H1 (cell line): ENCODE results near the gene FRAT2. TPM values are rescaled to one million over a fixed set of nuclear protein-coding genes. Genes with fewer than 3 reads are reported as not detected.
A peak's percentile ranks its signal among the peaks of the same experiment; 100 is the strongest.

Source experiments
- CTCF ChIA-PET: fragments of 300-600 bp; sonication (Branson Sonifier 250); formaldehyde crosslinking; loops from one replicate; lab custom pipeline; 2021; ENCODE audit not compliant: partially characterized antibody; lab: Charles Lee
- POLR2A ChIA-PET: fragments of 300-600 bp; sonication (Branson Sonifier 250); formaldehyde crosslinking; loops from one replicate; lab custom pipeline; 2021; ENCODE audit warnings: inconsistent platforms; ENCODE audit not compliant: partially characterized antibody; lab: Charles Lee
- DNase-seq, 2 experiments: peaks; one replicate each; pipeline versions ENCODE4 v3.0.0 to v3.0.0-alpha.2; 2010 to 2022; ENCODE audit warnings: low spot score in 2 of 2, low read depth in 1 of 2, mixed read lengths in 1 of 2
- FAIRE-seq: peaks from 2 replicates; lab custom pipeline; 2011; peaks lifted over from hg19 to GRCh38; lab: Jason Lieb, UNC
- H2AFZ ChIP-seq: 2 replicates; pipeline ENCODE4 v1.8.1; 2012; ENCODE audit warnings: low read length, inconsistent platforms
- H2AK5ac ChIP-seq: 2 replicates; pipeline ENCODE4 v1.6.1; 2013; ENCODE audit warnings: low read depth, low read length
- H2BK120ac ChIP-seq: replicated peaks from 2 replicates; pipeline ENCODE3; 2013; ENCODE audit warnings: low read depth, low read length, inconsistent platforms
- H2BK12ac ChIP-seq: 2 replicates; pipeline ENCODE4 v1.6.1; 2013; ENCODE audit warnings: low read depth, low read length
- H2BK15ac ChIP-seq: 2 replicates; pipeline ENCODE4 v1.6.1; 2013; ENCODE audit warnings: low read length
- H2BK20ac ChIP-seq: 2 replicates; pipeline ENCODE4 v1.6.1; 2013; ENCODE audit warnings: low read length
- H2BK5ac ChIP-seq: 2 replicates; pipeline ENCODE4 v1.6.1; 2013; ENCODE audit warnings: low read depth, low read length
- H3K14ac ChIP-seq: 2 replicates; pipeline ENCODE4 v1.6.1; 2013; ENCODE audit warnings: inconsistent platforms; ENCODE audit not compliant: insufficient read length
- H3K18ac ChIP-seq: 2 replicates; pipeline ENCODE4 v1.6.1; 2013; ENCODE audit warnings: low read length; ENCODE audit errors: extremely low read depth
- H3K23ac ChIP-seq: 2 replicates; pipeline ENCODE4 v1.6.1; 2013; ENCODE audit warnings: inconsistent platforms; ENCODE audit not compliant: insufficient read length
- H3K23me2 ChIP-seq: 2 replicates; pipeline ENCODE4 v1.6.1; 2013; ENCODE audit warnings: low read depth, low read length
- H3K27ac ChIP-seq: 2 replicates; pipeline ENCODE4 v1.6.1; 2011; ENCODE audit warnings: low read depth, low read length, inconsistent platforms
- H3K27me3 ChIP-seq, 4 experiments: replicated peaks in 1 of 4; 1 replicate in 1 of 4; 2 replicates in 3 of 4; pipeline versions ENCODE4 v1.6.1 to v1.8.1; 2011 to 2013; ENCODE audit warnings: low read length in 3 of 4, mild to moderate bottlenecking in 3 of 4, inconsistent platforms in 2 of 4, mixed read lengths in 2 of 4, moderate library complexity in 1 of 4; ENCODE audit not compliant: control insufficient read depth in 3 of 4, insufficient read depth in 3 of 4; ENCODE audit errors: extremely low read depth in 1 of 4
- H3K36me3 ChIP-seq, 4 experiments: 2 replicates each; pipeline versions ENCODE4 v1.6.1 to v1.8.1; 2011 to 2013; ENCODE audit warnings: mild to moderate bottlenecking in 4 of 4, low read length in 3 of 4, moderate library complexity in 2 of 4, control low read depth in 1 of 4, inconsistent platforms in 1 of 4; ENCODE audit not compliant: insufficient read depth in 4 of 4, control insufficient read depth in 2 of 4
- H3K4ac ChIP-seq: replicated peaks from 2 replicates; pipeline ENCODE3; 2013; ENCODE audit warnings: low read length, low read depth, mixed read lengths, inconsistent platforms; ENCODE audit not compliant: insufficient read length
- H3K4me1 ChIP-seq, 4 experiments: replicated peaks in 1 of 4; 1 replicate in 1 of 4; 2 replicates in 3 of 4; pipeline versions ENCODE4 v1.6.1 to v1.8.1; 2011 to 2013; ENCODE audit warnings: low read length in 3 of 4, inconsistent platforms in 2 of 4, mixed read lengths in 1 of 4; ENCODE audit not compliant: insufficient read depth in 4 of 4, control insufficient read depth in 3 of 4
- H3K4me2 ChIP-seq, 2 experiments: 2 replicates each; pipeline versions ENCODE4 v1.6.1 to v1.8.1; 2011 to 2013; ENCODE audit warnings: low read depth in 2 of 2, low read length in 2 of 2, control low read depth in 1 of 2, inconsistent platforms in 1 of 2, mild to moderate bottlenecking in 1 of 2; ENCODE audit not compliant: insufficient read depth in 1 of 2
- H3K4me3 ChIP-seq, 4 experiments: fragments of 200-600, 300-600 bp in 1 of 4; sonication (generic), shearing (Covaris generic), sonication (Bioruptor Twin) in 1 of 4; 2 replicates each; pipeline versions ENCODE4 v1.5.1 to v1.8.1; 2011 to 2016; ENCODE audit warnings: low read length in 4 of 4, low read depth in 3 of 4, control low read depth in 2 of 4, inconsistent platforms in 2 of 4, mild to moderate bottlenecking in 2 of 4, mixed read lengths in 1 of 4, moderate library complexity in 1 of 4; ENCODE audit not compliant: insufficient read depth in 2 of 4; ENCODE audit errors: extremely low read depth in 1 of 4
- H3K56ac ChIP-seq: replicated peaks from 2 replicates; pipeline ENCODE3; 2013; ENCODE audit warnings: low read depth, mild to moderate bottlenecking, mixed read lengths, low read length, inconsistent platforms; ENCODE audit not compliant: insufficient read length
- H3K79me1 ChIP-seq: 2 replicates; pipeline ENCODE4 v1.6.1; 2013; ENCODE audit warnings: low read depth, low read length, control low read depth
- H3K79me2 ChIP-seq, 2 experiments: 2 replicates each; pipeline versions ENCODE4 v1.6.1 to v1.8.1; 2012 to 2013; ENCODE audit warnings: low read length in 2 of 2, mild to moderate bottlenecking in 2 of 2, inconsistent platforms in 1 of 2; ENCODE audit not compliant: insufficient read depth in 2 of 2, control insufficient read depth in 1 of 2
- H3K9ac ChIP-seq, 4 experiments: replicated peaks in 1 of 4; 1 replicate in 1 of 4; 2 replicates in 3 of 4; pipeline versions ENCODE4 v1.6.1 to v1.8.1; 2011 to 2013; ENCODE audit warnings: low read depth in 3 of 4, low read length in 3 of 4, control low read depth in 2 of 4, mild to moderate bottlenecking in 2 of 4, moderate library complexity in 2 of 4, inconsistent platforms in 1 of 4; ENCODE audit errors: extremely low read depth in 1 of 4
- H3K9me3 ChIP-seq, 2 experiments: 2 replicates each; pipeline versions ENCODE4 v1.6.1 to v1.8.1; 2012 to 2013; ENCODE audit warnings: mild to moderate bottlenecking in 2 of 2, moderate library complexity in 2 of 2, control low read depth in 1 of 2, inconsistent platforms in 1 of 2, low read depth in 1 of 2, low read length in 1 of 2, mixed read lengths in 1 of 2; ENCODE audit not compliant: insufficient read depth in 2 of 2
- H4K20me1 ChIP-seq, 2 experiments: replicated peaks in 1 of 2; 2 replicates each; pipeline versions ENCODE3 to v1.8.1; 2011 to 2013; ENCODE audit warnings: inconsistent platforms in 2 of 2, low read length in 2 of 2, mild to moderate bottlenecking in 1 of 2; ENCODE audit not compliant: insufficient read depth in 2 of 2, control insufficient read depth in 1 of 2
- H4K5ac ChIP-seq: 2 replicates; pipeline ENCODE4 v1.6.1; 2013; ENCODE audit warnings: low read length, low read depth, mixed read lengths, inconsistent platforms; ENCODE audit not compliant: insufficient read length
- H4K8ac ChIP-seq: 2 replicates; pipeline ENCODE4 v1.8.0; 2013; ENCODE audit warnings: mild to moderate bottlenecking, moderate library complexity, low read length, inconsistent platforms; ENCODE audit not compliant: insufficient read depth; ENCODE audit errors: extremely low read depth
- H4K91ac ChIP-seq: replicated peaks from 2 replicates; pipeline ENCODE3; 2013; ENCODE audit warnings: low read length, mixed read lengths, inconsistent platforms; ENCODE audit not compliant: insufficient read length
- CEBPB ChIP-seq: IDR thresholded peaks from 2 replicates; pipeline ENCODE4 v1.6.1; 2012; ENCODE audit warnings: low read depth, low read length
- CHD1 ChIP-seq: IDR thresholded peaks from 2 replicates; pipeline ENCODE4 v1.6.1; 2012; ENCODE audit warnings: low read depth, low read length, improper control_type of control experiment
- CHD2 ChIP-seq: IDR thresholded peaks from 2 replicates; pipeline ENCODE4 v1.6.1; 2012; ENCODE audit warnings: low read length, improper control_type of control experiment
- KDM4A ChIP-seq: IDR thresholded peaks from one replicate; pipeline ENCODE4 v1.7.1; 2012; ENCODE audit warnings: low read depth, mild to moderate bottlenecking, moderate library complexity, low read length, inconsistent platforms; ENCODE audit not compliant: severe bottlenecking
- RNF2 ChIP-seq: fragments of 200-900, 300-1000 bp; sonication (generic); IDR thresholded peaks from 2 replicates; pipeline ENCODE4 v1.7.1; 2016; ENCODE audit warnings: borderline replicate concordance, low read depth, mild to moderate bottlenecking, antibody characterized with exemption, low read length; ENCODE audit not compliant: poor library complexity, severe bottlenecking; ENCODE audit errors: missing control alignments
- RXRA ChIP-seq: IDR thresholded peaks from 2 replicates; pipeline ENCODE4 v1.6.1; 2011; ENCODE audit warnings: low read depth, mild to moderate bottlenecking, low read length, moderate library complexity; ENCODE audit not compliant: insufficient read depth
- SIX5 ChIP-seq: IDR thresholded peaks from 2 replicates; pipeline ENCODE4 v1.6.1; 2011; ENCODE audit warnings: mild to moderate bottlenecking, low read depth, low read length
- SP2 ChIP-seq: IDR thresholded peaks from 2 replicates; pipeline ENCODE4 v1.6.1; 2012; ENCODE audit warnings: mild to moderate bottlenecking, low read length, inconsistent platforms
- SP4 ChIP-seq: IDR thresholded peaks from 2 replicates; pipeline ENCODE4 v1.6.1; 2012; ENCODE audit warnings: low read length, inconsistent platforms
- WGBS, 2 experiments: shearing (Covaris generic) in 1 of 2; methylation state at CpG; one replicate each; pipeline versions ENCODE4 v1.1.6 to v1.1.7; 2013 to 2015; ENCODE audit warnings: low lambda C conversion rate in 2 of 2, mixed read lengths in 2 of 2, inconsistent platforms in 1 of 2, low coverage in 1 of 2, missing lambda C conversion rate in 1 of 2; ENCODE audit not compliant: insufficient replicate concordance in 2 of 2, insufficient coverage in 1 of 2, insufficient read length in 1 of 2; ENCODE audit errors: extremely low coverage in 1 of 2, missing lambda C conversion rate in 1 of 2; 5-methylcytosine and 5-hydroxymethylcytosine counted together
- polyA plus RNA-seq, 7 experiments: library from polyadenylated mRNA; depleted of rRNA in 3 of 7; stranded (reverse) in 5 of 7; unstranded in 2 of 7; fragments of >200 nt in 5 of 7; fragments of 200-250 nt in 2 of 7; gene quantifications; 1 replicate in 5 of 7; 2 replicates in 1 of 7; 4 replicates in 1 of 7; pipeline versions ENCODE4 v1.2.1 to v1.2.3, GENCODE V29; 2011 to 2013; ENCODE audit warnings: missing spikeins in 2 of 7, mixed read lengths in 2 of 7
- total RNA-seq: library from RNA; stranded (reverse); fragmentation: NEBNext Ultra II Directional; extraction: Animal tissue kit (Norgen Biotek cat#: 25700); gene quantifications from 2 replicates; pipeline ENCODE4 v1.2.1, GENCODE V29; 2021
- TF ChIP-seq, protein P1 (sequence below): IDR thresholded peaks from 2 replicates; pipeline ENCODE4 v1.6.1; 2011; ENCODE audit warnings: low read length, improper control_type of control experiment

Gene FRAT2
- total and polyA plus RNA-seq, 2 of the 8 experiments (the other 6 are each of a cell fraction or from before 2014, with no cell fraction given): 47.4 to 83.0 TPM

GRCh38 chr10:97292097-97292861 lies 42.2 kb downstream of the FRAT2 start, which contains the start of gene ARHGAP19:
Gene ARHGAP19 (minus strand): TSS chr10:97292637. CDS start chr10:97292627, 10 bp downstream.
- no peak within 1 kb of the TSS for H2BK20ac ChIP-seq
- peak within 1 kb of the TSS; percentile 89; the same call in 1 of the 2 replicates for H4K8ac ChIP-seq
- peaks cover 0 to 4% (median under 1%) of the 10 kb centered on the region in 4 experiments; a peak in 3 of 7 replicates for H3K4me1 ChIP-seq
- H3K14ac ChIP-seq: no peak within 1 kb of the TSS
- no peak within 1 kb of the TSS; the same call in 1 of the 2 replicates for H2AK5ac ChIP-seq
- no peak within 1 kb of the TSS for H3K4ac ChIP-seq
- H2BK15ac ChIP-seq: 0 out of 2 replicates have a peak within 1 kb of the TSS, but pooled peaks have one; percentile 31
- H3K9ac ChIP-seq: peak within 1 kb of the TSS; percentile 70 to 90 (median 88)
- peak within 1 kb of the TSS; percentile 86 for H3K18ac ChIP-seq
- H2AFZ ChIP-seq: peak within 1 kb of the TSS; percentile 44
- peak within 1 kb of the TSS; percentile 67 for H4K5ac ChIP-seq
- H4K91ac ChIP-seq: no peak within 1 kb of the TSS
- DNase-seq: peak; percentile 92 to 93
- ChIA-PET POLR2A (interaction anchor here (0.7 to 3.4 kb wide), 10 partner anchors 12 to 109 kb away, joined by 3 to 32 read pairs (median 4); partner anchors contain the start of genes FRAT1, FRAT2 and RRP12), CTCF (interaction anchor here (1.2 to 1.5 kb wide), 4 partner anchors 10 to 64 kb away, joined by 3 to 12 read pairs (median 3); no protein-coding TSS in a partner anchor)
- H3K23me2 ChIP-seq: peaks cover 4% of the 10 kb centered on the region
- H3K9me3 ChIP-seq: no peaks in the 10 kb centered on the region
- WGBS, 2 experiments: 2% methylated on average over 48 of the region's 55 CpGs; no CpG with 5 or more reads in 1 of the 2 experiments
- peak within 1 kb of the TSS; percentile 64 to 89 (median 84) for H3K4me3 ChIP-seq
- H3K27me3 ChIP-seq: no peaks in the 10 kb centered on the region
- H3K79me1 ChIP-seq: no peaks in the 10 kb centered on the region; the same call in 1 of the 2 replicates
- peaks cover 0 to 3% (median under 1%) of the 10 kb centered on the region in 4 experiments; a peak in 2 of 8 replicates for H3K36me3 ChIP-seq
- H3K27ac ChIP-seq: peak within 1 kb of the TSS; percentile 93
- no peaks in the 10 kb centered on the region for H4K20me1 ChIP-seq
- no peak within 1 kb of the TSS for H2BK120ac ChIP-seq
- H3K23ac ChIP-seq: no peak within 1 kb of the TSS
- peaks cover 0 to 23% of the 10 kb centered on the region in 2 experiments; a peak in 2 of 4 replicates for H3K79me2 ChIP-seq
- FAIRE-seq: peak; percentile 81
- H3K56ac ChIP-seq: no peak within 1 kb of the TSS
- peak within 1 kb of the TSS; percentile 92; the same call in 1 of the 2 replicates for H2BK5ac ChIP-seq
- H3K4me2 ChIP-seq: peak within 1 kb of the TSS; percentile 48 to 82
- peak within 1 kb of the TSS; percentile 11; the same call in 1 of the 2 replicates for H2BK12ac ChIP-seq
- peak; percentile 82; the same call in 1 of the 2 replicates for TF ChIP-seq SIX5
- 0 out of 2 replicates have a peak, but pooled peaks have one; percentile 52 for TF ChIP-seq SP4
- TF ChIP-seq, protein P1, sequence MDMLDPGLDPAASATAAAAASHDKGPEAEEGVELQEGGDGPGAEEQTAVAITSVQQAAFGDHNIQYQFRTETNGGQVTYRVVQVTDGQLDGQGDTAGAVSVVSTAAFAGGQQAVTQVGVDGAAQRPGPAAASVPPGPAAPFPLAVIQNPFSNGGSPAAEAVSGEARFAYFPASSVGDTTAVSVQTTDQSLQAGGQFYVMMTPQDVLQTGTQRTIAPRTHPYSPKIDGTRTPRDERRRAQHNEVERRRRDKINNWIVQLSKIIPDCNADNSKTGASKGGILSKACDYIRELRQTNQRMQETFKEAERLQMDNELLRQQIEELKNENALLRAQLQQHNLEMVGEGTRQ: no peak
- TF ChIP-seq SP2: peak; percentile 88
- TF ChIP-seq CHD2: peak; percentile 92
- TF ChIP-seq CHD1: no peak
- TF ChIP-seq CEBPB: no peak
- peak; percentile 44 for TF ChIP-seq KDM4A
- no peak for TF ChIP-seq RNF2
- TF ChIP-seq RXRA: no peak
